Calu3 (cell line): ENCODE data around the gene KIF3B. TPM values are rescaled to one million over a fixed set of nuclear protein-coding genes. Genes with fewer than 3 reads are reported as not detected.

Experiments
- BruUV-seq: library from RNA; stranded (reverse); fragments of 400-500 nt; replicated peaks from 2 replicates; lab custom pipeline; 2021; lab: Mats Ljungman, UMichigan
- CTCF ChIA-PET: fragments of 300-600 bp; sonication (Branson Sonifier 250); formaldehyde crosslinking; loops from one replicate; lab custom pipeline; 2022; ENCODE audit warnings: antibody characterized with exemption; lab: Charles Lee
- DNase-seq: peaks from one replicate; pipeline ENCODE4 v3.0.0; 2022
- H3K27ac Mint-ChIP-seq: one replicate; pipeline ENCODE4 v1.8.0; 2022; ENCODE audit warnings: mixed read lengths; ENCODE audit not compliant: unreplicated experiment
- H3K27me3 Mint-ChIP-seq: one replicate; pipeline ENCODE4 v1.8.0; 2022; ENCODE audit warnings: mixed read lengths; ENCODE audit not compliant: unreplicated experiment
- H3K36me3 Mint-ChIP-seq: one replicate; pipeline ENCODE4 v1.8.0; 2022; ENCODE audit warnings: mild to moderate bottlenecking, moderate library complexity, mixed read lengths; ENCODE audit not compliant: insufficient read depth, unreplicated experiment
- H3K4me1 Mint-ChIP-seq: one replicate; pipeline ENCODE4 v1.8.0; 2022; ENCODE audit warnings: mild to moderate bottlenecking, low read depth, mixed read lengths; ENCODE audit not compliant: unreplicated experiment
- H3K4me3 Mint-ChIP-seq: one replicate; pipeline ENCODE4 v1.8.0; 2022; ENCODE audit warnings: mild to moderate bottlenecking, low read depth, moderate library complexity, mixed read lengths; ENCODE audit not compliant: unreplicated experiment
- H3K9me3 Mint-ChIP-seq: one replicate; pipeline ENCODE4 v1.8.0; 2022; ENCODE audit warnings: low read depth, mixed read lengths; ENCODE audit not compliant: unreplicated experiment
- CTCF ChIP-seq: fragments of 200-600 bp; IDR thresholded peaks from one replicate; pipeline ENCODE4 v1.8.0; 2022; ENCODE audit warnings: antibody characterized with exemption; ENCODE audit not compliant: unreplicated experiment
- intact Hi-C: fragments of 100-400 bp; cut with micrococcal nuclease; formaldehyde crosslinking; loops from one replicate; pipeline ENCODE4 v1.10.0; 2022; ENCODE audit not compliant: unreplicated experiment
- total RNA-seq: library from RNA; stranded (reverse); gene quantifications from 2 replicates; pipeline ENCODE4 v1.2.3, GENCODE V29; 2022

Gene KIF3B
- total RNA-seq, 1 experiment from 2014 or later, result 51.2 TPM

DNA sequence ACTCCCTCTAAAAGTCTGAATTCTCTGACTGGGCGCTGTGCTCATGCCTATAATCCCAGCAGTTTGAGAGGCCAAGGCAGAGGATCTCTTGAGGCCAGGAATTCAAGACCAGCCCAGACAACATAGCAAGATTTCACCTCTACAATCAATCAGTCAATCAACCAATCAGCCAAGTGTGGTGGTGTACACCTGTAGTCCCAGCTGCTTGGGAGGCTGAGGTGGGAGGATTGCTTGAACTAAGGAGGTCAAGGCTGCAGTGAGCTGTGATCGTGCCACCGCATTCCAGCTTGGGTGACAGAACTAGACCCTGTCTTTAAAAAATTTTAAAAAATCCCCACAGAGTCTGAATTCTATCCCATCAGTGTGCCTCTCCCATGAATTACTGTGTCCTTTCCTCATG, 37.9 kb downstream of the KIF3B start:
- intact Hi-C loops, result no loop called here
- BruUV-seq, result no TSS peak
- Mint-ChIP-seq H3K36me3 (peaks cover 49% of the 10 kb centered on the region), H3K4me1 (peaks cover 7% of the 10 kb centered on the region), H3K27ac (no peak overlapping the region), H3K27me3 (no peaks in the 10 kb centered on the region), H3K9me3 (no peaks in the 10 kb centered on the region), H3K4me3 (no peak overlapping the region)
- CTCF ChIA-PET, result no interaction called here
- DNase-seq, result no peak
- TF ChIP-seq CTCF, result no peak

GRCh38 chr20:32315891-32316290, 38.4 kb downstream of the KIF3B start:
- BruUV-seq, result no TSS peak
- no peak overlapping the region for H3K27ac Mint-ChIP-seq
- DNase-seq, result no peak
- H3K4me1 Mint-ChIP-seq, result peaks cover 7% of the 10 kb centered on the region
- H3K36me3 Mint-ChIP-seq, result peaks cover 46% of the 10 kb centered on the region
- no peak overlapping the region for H3K4me3 Mint-ChIP-seq
- H3K27me3 Mint-ChIP-seq, result no peaks in the 10 kb centered on the region
- no peaks in the 10 kb centered on the region for H3K9me3 Mint-ChIP-seq
- TF ChIP-seq CTCF, result no peak
- CTCF ChIA-PET, result interaction anchor here (0.5 kb wide), 1 partner anchor 407 kb away, joined by 3 read pairs; no protein-coding TSS in a partner anchor
- intact Hi-C loops, result no loop called here

GRCh38 chr20:32316667-32317066, 39.2 kb downstream of the KIF3B start:
- intact Hi-C loops, result no loop called here
- Mint-ChIP-seq H3K27ac (no peak overlapping the region), H3K4me1 (peaks cover 7% of the 10 kb centered on the region), H3K9me3 (no peaks in the 10 kb centered on the region), H3K4me3 (no peak overlapping the region), H3K27me3 (no peaks in the 10 kb centered on the region), H3K36me3 (peaks cover 44% of the 10 kb centered on the region)
- TF ChIP-seq CTCF, result no peak
- no TSS peak for BruUV-seq
- CTCF ChIA-PET, result interaction anchor here (0.5 to 0.6 kb wide), 2 partner anchors 86 to 408 kb away, joined by 3 read pairs; no protein-coding TSS in a partner anchor
- no peak for DNase-seq

- CTCF ChIA-PET, result no interaction called here
- no peak for DNase-seq
- no peaks in the 10 kb centered on the region for H3K9me3 Mint-ChIP-seq
- no peak for TF ChIP-seq CTCF
- no peak overlapping the region for H3K4me3 Mint-ChIP-seq
- BruUV-seq, result no TSS peak
- no peaks in the 10 kb centered on the region for H3K27me3 Mint-ChIP-seq
- peaks cover 7% of the 10 kb centered on the region for H3K4me1 Mint-ChIP-seq
- H3K27ac Mint-ChIP-seq, result no peak overlapping the region
- peaks cover 34% of the 10 kb centered on the region for H3K36me3 Mint-ChIP-seq
- intact Hi-C loops, result no loop called here
Measured at GRCh38 chr20:32319100-32319499, 41.6 kb downstream of the KIF3B start.
